IgD-negative memory B cell (primary cell): ENCODE data around the gene HPD. TPM values are rescaled to one million over a fixed set of nuclear protein-coding genes. Genes with fewer than 3 reads are reported as not detected.

Source experiments
- H3K27ac Mint-ChIP-seq, 3 donors: one replicate each; pipeline ENCODE4 v1.8.0; 2020 to 2022; ENCODE audit warnings: mild to moderate bottlenecking in 3 of 3, mixed read lengths in 3 of 3, moderate library complexity in 1 of 3
- H3K27me3 Mint-ChIP-seq: one replicate; pipeline ENCODE4 v1.8.0; 2021; ENCODE audit warnings: mixed read lengths
- H3K36me3 Mint-ChIP-seq: one replicate; pipeline ENCODE4 v1.8.0; 2020; ENCODE audit warnings: mild to moderate bottlenecking, mixed read lengths
- H3K4me1 Mint-ChIP-seq, 3 donors: one replicate each; pipeline ENCODE4 v1.8.0; 2020 to 2022; ENCODE audit warnings: mixed read lengths in 3 of 3, mild to moderate bottlenecking in 1 of 3
- H3K4me3 Mint-ChIP-seq, 4 donors: one replicate each; pipeline ENCODE4 v1.8.0; 2020 to 2022; ENCODE audit warnings: mild to moderate bottlenecking in 4 of 4, mixed read lengths in 4 of 4, moderate library complexity in 3 of 4
- H3K9me3 Mint-ChIP-seq, 3 donors: one replicate each; pipeline ENCODE4 v1.8.0; 2020 to 2021; ENCODE audit warnings: mixed read lengths in 3 of 3, mild to moderate bottlenecking in 1 of 3
- polyA plus RNA-seq: library from polyadenylated mRNA; unstranded; fragments of 300-500 nt; fragmentation: Illumina TruSeq; gene quantifications from one replicate; pipeline ENCODE4 v1.2.3, GENCODE V29; 2021

Gene HPD
- polyA plus RNA-seq, 1 donor from 2014 or later, result not detected

GRCh38 chr12:121849211-121849610, 9.4 kb downstream of the HPD start:
- Mint-ChIP-seq H3K36me3 (no peaks in the 10 kb centered on the region), H3K4me1 (peaks cover 0 to 1% (median 0%) of the 10 kb centered on the region in 3 donors), H3K27me3 (peaks cover 1% of the 10 kb centered on the region), H3K27ac (no peak overlapping the region), H3K4me3 (no peak overlapping the region), H3K9me3 (no peaks in the 10 kb centered on the region)

- Mint-ChIP-seq H3K27me3 (no peaks in the 10 kb centered on the region), H3K27ac (peak overlapping the region in 2 of 3 donors; percentile 23 to 50), H3K4me3 (peak overlapping the region in 1 of 4 donors; percentile 29), H3K9me3 (no peaks in the 10 kb centered on the region), H3K36me3 (no peaks in the 10 kb centered on the region), H3K4me1 (peaks cover 0 to 3% (median 0%) of the 10 kb centered on the region in 3 donors)
Measured at GRCh38 chr12:121845701-121846100, 13.0 kb downstream of the HPD start.

- Mint-ChIP-seq H3K27me3 (no peaks in the 10 kb centered on the region), H3K9me3 (no peaks in the 10 kb centered on the region), H3K4me1 (peaks cover 12 to 13% (median 13%) of the 10 kb centered on the region in 3 donors), H3K4me3 (peak overlapping the region in 1 of 4 donors; percentile 73), H3K27ac (peak overlapping the region in 2 of 3 donors; percentile 53 to 93), H3K36me3 (no peaks in the 10 kb centered on the region)
Measured at GRCh38 chr12:121843236-121843982, 15.2 kb downstream of the HPD start.

DNA sequence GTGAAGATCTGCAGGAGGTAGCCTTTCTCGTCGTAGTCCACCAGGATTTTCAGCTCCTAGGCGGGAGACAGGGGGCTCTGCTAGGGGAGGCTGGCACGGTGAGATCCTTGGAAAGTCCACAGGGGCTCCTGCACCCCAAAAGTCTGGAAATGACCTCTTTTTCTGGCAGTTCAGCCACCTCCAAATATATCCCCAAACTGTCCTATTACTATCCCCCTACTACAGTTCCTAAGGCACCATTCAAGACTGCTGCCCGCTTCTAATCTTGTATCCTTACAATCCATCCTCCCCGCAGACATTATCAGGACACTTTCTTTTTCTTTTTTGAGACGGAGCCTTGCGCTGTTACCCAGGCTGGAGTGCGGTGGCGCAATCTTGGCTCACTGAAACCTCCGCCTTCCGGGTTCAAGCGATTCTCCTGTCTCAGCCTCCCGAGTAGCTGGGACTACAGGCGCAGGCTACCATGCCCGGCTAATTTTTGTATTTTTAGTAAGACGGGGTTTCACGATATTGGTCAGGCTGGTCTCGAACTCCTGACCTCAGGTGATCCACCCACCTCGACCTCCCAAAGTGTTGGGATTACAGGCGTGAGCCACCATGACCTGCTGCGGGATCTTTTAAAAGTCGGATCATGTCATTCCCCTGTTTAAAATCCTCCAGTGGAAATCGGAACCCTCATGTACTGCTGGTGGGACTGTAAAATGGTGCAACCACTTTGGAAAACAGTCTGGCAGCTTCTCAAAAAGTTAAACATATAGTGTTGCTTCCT, 18.5 kb downstream of the HPD start:
- peak overlapping the region; percentile 94 to 100 (median 98) for H3K4me3 Mint-ChIP-seq
- H3K27me3 Mint-ChIP-seq, result no peaks in the 10 kb centered on the region
- H3K27ac Mint-ChIP-seq, result peak overlapping the region in 2 of 3 donors; percentile 17 to 90
- no peaks in the 10 kb centered on the region for H3K9me3 Mint-ChIP-seq
- peaks cover 13 to 16% (median 15%) of the 10 kb centered on the region in 3 donors for H3K4me1 Mint-ChIP-seq
- peaks cover 1% of the 10 kb centered on the region for H3K36me3 Mint-ChIP-seq

- Mint-ChIP-seq H3K4me1 (peaks cover 13 to 16% (median 15%) of the 10 kb centered on the region in 3 donors), H3K27ac (peak overlapping the region; percentile 8 to 90 (median 41))
Measured at GRCh38 chr12:121839106-121839992, 19.3 kb downstream of the HPD start.

DNA sequence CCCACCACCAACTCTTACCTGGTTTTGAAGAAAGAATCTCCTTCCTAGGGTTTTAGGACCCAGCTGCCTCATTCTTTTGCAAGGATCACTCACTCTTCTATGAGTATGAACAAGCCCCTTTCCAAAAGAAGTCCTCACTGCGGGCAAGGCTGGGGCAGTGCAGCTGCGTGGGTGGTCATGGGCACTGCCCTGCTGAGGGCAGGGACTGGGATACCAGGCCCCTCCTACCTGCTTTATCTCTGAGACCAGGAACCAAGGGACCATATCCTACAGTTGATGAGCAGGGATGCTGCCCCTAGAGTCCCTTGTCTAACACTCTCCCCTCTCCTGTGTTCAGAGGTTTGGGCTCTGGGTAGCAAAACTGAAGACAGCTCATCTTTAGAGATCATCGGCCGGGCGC, 20.5 kb downstream of the HPD start:
- H3K27ac Mint-ChIP-seq, result no peak overlapping the region
- peaks cover 13 to 16% (median 15%) of the 10 kb centered on the region in 3 donors for H3K4me1 Mint-ChIP-seq
- H3K36me3 Mint-ChIP-seq, result peaks cover 1% of the 10 kb centered on the region
- no peaks in the 10 kb centered on the region for H3K27me3 Mint-ChIP-seq
- no peaks in the 10 kb centered on the region for H3K9me3 Mint-ChIP-seq
- no peak overlapping the region for H3K4me3 Mint-ChIP-seq

More at GRCh38 chr12:121839106-121839992, 19.3 kb downstream of the HPD start:
- Mint-ChIP-seq H3K27me3 (no peaks in the 10 kb centered on the region), H3K36me3 (peaks cover 1% of the 10 kb centered on the region), H3K4me3 (peak overlapping the region; percentile 94 to 100 (median 98)), H3K9me3 (no peaks in the 10 kb centered on the region)

GRCh38 chr12:121837680-121838079, 21.0 kb downstream of the HPD start:
- Mint-ChIP-seq H3K36me3 (peaks cover 1% of the 10 kb centered on the region), H3K27me3 (no peaks in the 10 kb centered on the region), H3K4me1 (peaks cover 13 to 16% (median 15%) of the 10 kb centered on the region in 3 donors), H3K4me3 (peak overlapping the region in 1 of 4 donors; percentile 52), H3K9me3 (no peaks in the 10 kb centered on the region), H3K27ac (no peak overlapping the region)

DNA sequence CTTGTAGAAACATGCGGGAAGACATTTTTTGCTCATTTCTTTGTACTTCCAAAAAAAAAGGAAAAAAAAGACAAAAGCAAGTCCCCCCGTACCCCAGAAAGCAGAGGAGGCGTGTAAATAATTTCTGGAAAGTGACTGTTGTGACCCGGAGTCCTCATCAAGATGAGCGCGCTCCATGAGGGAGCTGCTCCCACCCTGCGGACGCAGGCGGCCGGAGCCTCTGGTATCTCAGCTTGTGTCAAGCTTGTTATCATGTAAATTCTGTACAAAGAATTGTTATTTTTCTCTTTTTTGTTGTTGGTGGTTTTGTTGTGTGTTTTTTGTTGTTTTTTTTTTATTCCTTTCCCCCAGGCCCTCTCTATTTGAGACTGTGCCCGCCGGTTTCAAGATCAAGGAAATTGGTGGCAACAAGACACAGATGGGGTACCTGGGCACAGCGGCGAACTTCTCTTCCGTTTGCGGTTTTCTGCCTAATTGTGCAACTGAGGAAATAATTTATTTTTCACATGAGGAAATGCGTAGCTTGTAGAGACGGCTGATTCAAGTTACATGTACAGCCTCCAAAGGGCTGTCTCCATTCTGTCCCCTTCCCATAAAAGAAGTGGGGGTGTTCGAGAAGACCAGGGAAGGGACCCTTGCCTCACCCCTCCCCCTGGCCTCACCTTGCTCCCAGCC, 27.0 kb downstream of the HPD start:
- no peaks in the 10 kb centered on the region for H3K27me3 Mint-ChIP-seq
- no peaks in the 10 kb centered on the region for H3K9me3 Mint-ChIP-seq
- no peak overlapping the region for H3K27ac Mint-ChIP-seq
- no peak overlapping the region for H3K4me3 Mint-ChIP-seq
- no peaks in the 10 kb centered on the region for H3K4me1 Mint-ChIP-seq
- H3K36me3 Mint-ChIP-seq, result peaks cover 7% of the 10 kb centered on the region

GRCh38 chr12:121830588-121831265, 27.9 kb downstream of the HPD start:
- H3K27me3 Mint-ChIP-seq, result no peaks in the 10 kb centered on the region
- H3K4me3 Mint-ChIP-seq, result no peak overlapping the region
- H3K9me3 Mint-ChIP-seq, result no peaks in the 10 kb centered on the region
- no peaks in the 10 kb centered on the region for H3K4me1 Mint-ChIP-seq
- no peak overlapping the region for H3K27ac Mint-ChIP-seq
- H3K36me3 Mint-ChIP-seq, result peaks cover 6% of the 10 kb centered on the region

GRCh38 chr12:121830134-121830533, 28.5 kb downstream of the HPD start:
- no peak overlapping the region for H3K4me3 Mint-ChIP-seq
- H3K9me3 Mint-ChIP-seq, result no peaks in the 10 kb centered on the region
- H3K4me1 Mint-ChIP-seq, result no peaks in the 10 kb centered on the region
- H3K27ac Mint-ChIP-seq, result no peak overlapping the region
- no peaks in the 10 kb centered on the region for H3K27me3 Mint-ChIP-seq
- H3K36me3 Mint-ChIP-seq, result peaks cover 6% of the 10 kb centered on the region

GRCh38 chr12:121829250-121829918, 29.3 kb downstream of the HPD start:
- Mint-ChIP-seq H3K27me3 (no peaks in the 10 kb centered on the region), H3K27ac (peak overlapping the region in 2 of 3 donors; percentile 21 to 76), H3K4me1 (no peaks in the 10 kb centered on the region), H3K9me3 (no peaks in the 10 kb centered on the region), H3K36me3 (peaks cover 6% of the 10 kb centered on the region), H3K4me3 (no peak overlapping the region)

GRCh38 chr12:121828826-121829225, 29.8 kb downstream of the HPD start:
- Mint-ChIP-seq H3K27ac (peak overlapping the region in 1 of 3 donors; percentile 76), H3K4me3 (no peak overlapping the region), H3K27me3 (no peaks in the 10 kb centered on the region), H3K4me1 (no peaks in the 10 kb centered on the region), H3K36me3 (peaks cover 6% of the 10 kb centered on the region), H3K9me3 (no peaks in the 10 kb centered on the region)

- Mint-ChIP-seq H3K4me3 (no peak overlapping the region), H3K9me3 (no peaks in the 10 kb centered on the region), H3K27ac (no peak overlapping the region), H3K27me3 (no peaks in the 10 kb centered on the region), H3K4me1 (no peaks in the 10 kb centered on the region), H3K36me3 (peaks cover 9% of the 10 kb centered on the region)
Measured at GRCh38 chr12:121828306-121828705, 30.4 kb downstream of the HPD start.
